Kidney (tissue), 14 donors: ENCODE data around the gene ZNF878. TPM values are rescaled to one million over a fixed set of nuclear protein-coding genes. Genes with fewer than 3 reads are reported as not detected.
A peak's percentile ranks its signal among the peaks of the same experiment; 100 is the strongest.

ENCODE experiments used
- DNase-seq, 5 donors: peaks; one replicate each; pipeline ENCODE4 v3.0.0-alpha.2; 2013 to 2020
- FAIRE-seq: peaks from 2 replicates; lab custom pipeline; 2012; peaks lifted over from hg19 to GRCh38; lab: Jason Lieb, UNC
- H3K27ac ChIP-seq, 2 donors: one replicate each; pipeline ENCODE4 v1.7.0; 2013; ENCODE audit warnings: low read depth in 2 of 2, low read length in 2 of 2, inconsistent platforms in 1 of 2
- H3K27me3 ChIP-seq: one replicate; pipeline ENCODE4 v1.7.1; 2013; ENCODE audit warnings: low read length, inconsistent platforms; ENCODE audit not compliant: control insufficient read depth, insufficient read depth
- H3K36me3 ChIP-seq, 3 donors: one replicate each; pipeline versions ENCODE4 v1.7.0 to v1.7.1; 2013; ENCODE audit warnings: low read length in 3 of 3, control low read depth in 1 of 3, inconsistent platforms in 1 of 3; ENCODE audit not compliant: insufficient read depth in 3 of 3, control insufficient read depth in 2 of 3
- H3K4me1 ChIP-seq, 3 donors: one replicate each; pipeline versions ENCODE4 v1.7.0 to v1.7.1; 2013; ENCODE audit warnings: low read length in 3 of 3, inconsistent platforms in 1 of 3, low read depth in 1 of 3; ENCODE audit not compliant: control insufficient read depth in 2 of 3, insufficient read depth in 2 of 3
- H3K4me3 ChIP-seq, 3 donors: one replicate each; pipeline versions ENCODE4 v1.7.0 to v1.8.1; 2013; ENCODE audit warnings: low read length in 3 of 3, control low read depth in 1 of 3, inconsistent platforms in 1 of 3
- H3K9ac ChIP-seq, 3 donors: one replicate each; pipeline versions ENCODE4 v1.7.0 to v1.7.1; 2013; ENCODE audit warnings: low read length in 3 of 3, control low read depth in 1 of 3, inconsistent platforms in 1 of 3
- H3K9me3 ChIP-seq, 3 donors: one replicate each; pipeline versions ENCODE4 v1.7.0 to v1.7.1; 2013; ENCODE audit warnings: low read length in 3 of 3, control low read depth in 1 of 3, inconsistent platforms in 1 of 3; ENCODE audit not compliant: control insufficient read depth in 2 of 3, insufficient read depth in 1 of 3
- intact Hi-C: fragments of 100-400 bp; cut with DNase I; formaldehyde crosslinking; loops from one replicate; pipeline ENCODE4 v1.11.1; 2022
- polyA plus RNA-seq: library from polyadenylated mRNA; stranded (reverse); fragments of 350-450 nt; fragmentation: Illumina TruSeq; extraction: RNeasy Lipid Tissue Mini Kit (QIAGEN cat#74804); gene quantifications from one replicate; pipeline ENCODE4 v1.2.3, GENCODE V29; 2014; ENCODE audit warnings: low read depth, low replicate concordance; ENCODE audit not compliant: insufficient read depth
- total RNA-seq: library from RNA; stranded (reverse); fragmentation: NEBNext Ultra II Directional; extraction: Animal tissue kit (Norgen Biotek cat#: 25700); gene quantifications from one replicate; pipeline ENCODE4 v1.2.1, GENCODE V29; 2021
- TF ChIP-seq, protein P1 (sequence below): IDR thresholded peaks from 3 replicates; pipeline ENCODE4 v1.5.1; 2012; ENCODE audit warnings: mild to moderate bottlenecking, moderate library complexity, borderline replicate concordance; ENCODE audit not compliant: insufficient read depth; ENCODE audit errors: extremely low read depth
- donor health status: control.
- donor health status: control.
- donor health status: control.
- donor health status: control.
- donor health status: control.
- donor health status: DM: yes; HTN: yes; CAD: no.
- donor health status: Normal renal cell carcinoma (clear cell type).

ZNF878 gene
- total and polyA plus RNA-seq, 2 donors from 2014 or later = 0.60 to 0.67 TPM

DNA sequence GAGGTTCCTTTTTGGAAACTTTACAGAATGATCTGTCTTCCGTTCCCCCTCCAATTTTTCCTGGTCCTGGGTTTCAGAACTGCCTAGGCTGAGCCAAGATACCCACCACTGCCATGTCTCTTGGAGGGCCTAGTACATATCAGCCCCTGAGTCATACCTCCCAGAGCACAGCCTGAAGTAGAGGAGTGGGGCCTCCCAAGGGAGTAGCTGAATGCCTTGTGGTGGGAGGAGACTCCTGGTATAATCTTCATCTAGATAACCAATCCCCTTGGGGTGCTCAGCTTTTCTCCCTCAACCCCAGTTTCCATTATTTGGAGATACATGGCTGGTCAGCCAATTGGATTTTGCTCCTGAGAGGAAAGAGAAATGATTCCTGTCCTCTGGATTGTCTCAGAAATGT, 57.6 kb downstream of the ZNF878 start:
- FAIRE-seq (no peak), DNase-seq (peak in 1 of 5 donors; percentile 6)
- TF ChIP-seq, protein P1, sequence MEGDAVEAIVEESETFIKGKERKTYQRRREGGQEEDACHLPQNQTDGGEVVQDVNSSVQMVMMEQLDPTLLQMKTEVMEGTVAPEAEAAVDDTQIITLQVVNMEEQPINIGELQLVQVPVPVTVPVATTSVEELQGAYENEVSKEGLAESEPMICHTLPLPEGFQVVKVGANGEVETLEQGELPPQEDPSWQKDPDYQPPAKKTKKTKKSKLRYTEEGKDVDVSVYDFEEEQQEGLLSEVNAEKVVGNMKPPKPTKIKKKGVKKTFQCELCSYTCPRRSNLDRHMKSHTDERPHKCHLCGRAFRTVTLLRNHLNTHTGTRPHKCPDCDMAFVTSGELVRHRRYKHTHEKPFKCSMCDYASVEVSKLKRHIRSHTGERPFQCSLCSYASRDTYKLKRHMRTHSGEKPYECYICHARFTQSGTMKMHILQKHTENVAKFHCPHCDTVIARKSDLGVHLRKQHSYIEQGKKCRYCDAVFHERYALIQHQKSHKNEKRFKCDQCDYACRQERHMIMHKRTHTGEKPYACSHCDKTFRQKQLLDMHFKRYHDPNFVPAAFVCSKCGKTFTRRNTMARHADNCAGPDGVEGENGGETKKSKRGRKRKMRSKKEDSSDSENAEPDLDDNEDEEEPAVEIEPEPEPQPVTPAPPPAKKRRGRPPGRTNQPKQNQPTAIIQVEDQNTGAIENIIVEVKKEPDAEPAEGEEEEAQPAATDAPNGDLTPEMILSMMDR = no peak
- H3K4me1 ChIP-seq = no peaks in the 10 kb centered on the region
- intact Hi-C loops = no loop called here
- no peaks in the 10 kb centered on the region for H3K27me3 ChIP-seq
- H3K9ac ChIP-seq = no peak overlapping the region
- H3K36me3 ChIP-seq = no peaks in the 10 kb centered on the region
- no peak overlapping the region for H3K4me3 ChIP-seq
- H3K27ac ChIP-seq = no peak overlapping the region
- no peaks in the 10 kb centered on the region for H3K9me3 ChIP-seq

Other genes with a start within 250 kb of the ZNF878 start
- gene ZNF440, start 238.7 kb downstream of the ZNF878 start, total RNA-seq = 21.0 TPM
- 3.0 TPM for gene ZNF440, start 238.7 kb downstream of the ZNF878 start, polyA plus RNA-seq
- gene ZNF439, start 204.2 kb downstream of the ZNF878 start, total RNA-seq = 13.2 TPM
- gene ZNF439, start 204.2 kb downstream of the ZNF878 start, polyA plus RNA-seq = 4.5 TPM
- 16.4 TPM for gene ZNF69, start 165.2 kb downstream of the ZNF878 start, total RNA-seq
- 7.8 TPM for gene ZNF69, start 165.2 kb downstream of the ZNF878 start, polyA plus RNA-seq
- 20.9 TPM for gene ZNF700, start 127.9 kb downstream of the ZNF878 start, total RNA-seq
- 7.2 TPM for gene ZNF700, start 127.9 kb downstream of the ZNF878 start, polyA plus RNA-seq
- gene ZNF763, start 87.9 kb downstream of the ZNF878 start, total RNA-seq = 9.8 TPM
- 4.6 TPM for gene ZNF763, start 87.9 kb downstream of the ZNF878 start, polyA plus RNA-seq
- gene ZNF433, start 17.3 kb downstream of the ZNF878 start, total RNA-seq = 13.6 TPM
- gene ZNF433, start 17.3 kb downstream of the ZNF878 start, polyA plus RNA-seq = 10.5 TPM
- 28.1 TPM for gene ZNF844, start 11.8 kb upstream of the ZNF878 start, total RNA-seq
- 7.4 TPM for gene ZNF844, start 11.8 kb upstream of the ZNF878 start, polyA plus RNA-seq
- 7.3 TPM for gene ZNF20, start 87.4 kb upstream of the ZNF878 start, total RNA-seq
- 3.2 TPM for gene ZNF20, start 87.4 kb upstream of the ZNF878 start, polyA plus RNA-seq
- gene ZNF625, start 103.8 kb upstream of the ZNF878 start, total RNA-seq = 11.4 TPM
- 6.1 TPM for gene ZNF625, start 103.8 kb upstream of the ZNF878 start, polyA plus RNA-seq
- 14.4 TPM for gene ZNF136, start 110.1 kb upstream of the ZNF878 start, total RNA-seq
- gene ZNF136, start 110.1 kb upstream of the ZNF878 start, polyA plus RNA-seq = 4.6 TPM
- 35.5 TPM for gene ZNF44, start 241.9 kb upstream of the ZNF878 start, total RNA-seq
- gene ZNF44, start 241.9 kb upstream of the ZNF878 start, polyA plus RNA-seq = 27.1 TPM